HG03175 (cell line): ENCODE measurements around the gene ADAMTS17.
"Not testable (repeated sequence)": the region's sequence is repeated elsewhere in the genome, so short reads cannot be mapped to it uniquely, and the experiment has no call there.

ENCODE experiments used
- ATAC-seq: cut with Tn5 transposase; IDR thresholded peaks from one replicate; pipeline ENCODE4 v1.9.1; 2021; ENCODE audit warnings: mild to moderate bottlenecking, moderate library complexity; ENCODE audit not compliant: unreplicated experiment

The ADAMTS17 gene

DNA sequence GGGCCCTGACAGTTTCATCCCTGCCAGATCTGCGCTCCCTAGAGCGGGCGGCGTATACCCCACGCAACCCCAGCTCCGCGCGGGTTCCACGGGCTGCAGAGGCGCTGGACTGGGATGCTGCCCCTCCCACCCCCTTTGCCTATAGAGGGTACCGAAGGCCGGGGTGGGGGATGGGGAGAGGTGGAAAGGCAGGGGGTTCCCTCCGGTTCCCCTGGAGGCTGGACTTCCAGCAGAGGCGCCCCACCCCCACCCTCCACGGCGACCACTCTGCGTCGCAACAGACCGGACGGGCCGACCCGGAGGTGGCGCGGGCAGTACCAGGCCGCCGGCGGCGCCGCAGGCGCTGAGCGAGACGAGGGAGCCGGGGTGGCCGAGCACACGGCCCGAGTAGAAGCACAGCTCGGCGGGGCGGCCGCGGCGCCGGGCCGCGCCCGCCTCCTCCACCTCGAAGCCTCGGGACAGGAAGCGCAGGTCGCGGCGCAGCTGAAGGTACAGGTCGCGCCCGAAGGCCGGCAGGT is 995 bp downstream of the ADAMTS17 start:
- ATAC-seq = no peak

GRCh38 chr15:100339999-100340398 is 1.8 kb downstream of the ADAMTS17 start:
- no peak for ATAC-seq

DNA sequence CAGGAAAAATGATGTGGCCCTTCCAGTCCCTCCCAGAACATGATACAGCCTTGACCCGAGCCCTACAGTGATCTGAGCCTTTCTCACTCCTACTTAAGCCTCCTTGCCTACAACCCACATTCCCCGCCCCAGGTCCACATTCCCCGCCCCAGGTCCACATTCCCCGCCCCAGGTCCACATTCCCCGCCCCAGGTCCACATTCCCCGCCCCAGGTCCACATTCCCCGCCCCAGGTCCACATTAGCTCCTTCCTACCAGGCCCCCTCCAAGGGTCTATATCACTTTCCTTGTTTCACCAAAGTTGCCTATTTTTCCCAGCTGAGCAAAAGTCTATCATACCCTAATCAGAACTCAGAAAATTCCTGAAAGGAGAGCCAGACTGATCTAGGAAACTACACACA is 2.3 kb downstream of the ADAMTS17 start:
- not testable (repeated sequence) for ATAC-seq

DNA sequence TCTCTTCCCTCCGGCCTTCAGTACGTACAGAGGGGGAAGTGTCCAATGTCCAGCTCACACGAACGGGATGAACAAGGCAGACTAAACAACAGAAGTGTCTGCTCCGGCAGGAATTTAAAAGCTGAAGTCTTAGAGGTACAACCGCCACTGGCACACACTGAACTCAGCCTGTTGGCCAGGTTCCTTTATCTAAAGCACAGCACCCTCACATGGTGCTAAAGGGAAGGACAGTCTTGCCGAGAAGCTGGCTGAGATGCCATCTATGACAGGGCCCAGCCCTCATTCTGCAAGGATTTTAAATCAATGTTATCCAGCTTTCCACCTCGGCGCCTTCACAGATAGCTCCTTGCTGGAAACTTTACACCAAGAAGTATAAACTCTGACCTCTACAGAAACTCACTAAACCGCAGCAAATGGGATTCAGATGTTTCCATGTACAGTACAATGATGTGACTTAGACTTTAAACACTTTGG is 2.8 kb downstream of the ADAMTS17 start:
- ATAC-seq = no peak

DNA sequence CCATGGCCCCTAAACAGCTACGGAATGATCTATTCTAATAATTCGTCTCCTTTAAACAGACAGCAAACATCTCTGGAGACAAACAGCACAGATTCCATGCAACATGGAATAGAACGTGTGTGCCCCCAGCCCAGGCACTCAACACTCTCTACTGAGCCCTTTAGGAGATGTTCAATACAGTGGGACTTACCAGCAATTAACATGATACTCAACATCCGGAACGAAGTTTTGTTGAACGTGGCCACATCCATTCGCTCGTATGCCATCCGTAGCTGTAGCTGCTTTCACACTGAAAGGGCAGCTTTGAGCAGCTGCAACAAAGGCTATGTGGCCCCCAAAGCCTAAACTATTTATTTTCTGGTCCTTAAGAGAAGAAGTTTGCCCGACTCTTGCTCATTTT is 3.5 kb downstream of the ADAMTS17 start:
- ATAC-seq = no peak

- ATAC-seq = no peak
These were observed 4.4 kb downstream of the ADAMTS17 start for GRCh38 chr15:100337096-100338044.

- ATAC-seq = no peak
These were observed 5.7 kb downstream of the ADAMTS17 start for GRCh38 chr15:100336061-100336460.

- ATAC-seq = no peak
These were observed 6.3 kb downstream of the ADAMTS17 start for GRCh38 chr15:100335335-100335999.

- ATAC-seq = no peak
These were observed 6.9 kb downstream of the ADAMTS17 start for GRCh38 chr15:100334905-100335304.

GRCh38 chr15:100334456-100334855 is 7.3 kb downstream of the ADAMTS17 start:
- ATAC-seq = no peak

DNA sequence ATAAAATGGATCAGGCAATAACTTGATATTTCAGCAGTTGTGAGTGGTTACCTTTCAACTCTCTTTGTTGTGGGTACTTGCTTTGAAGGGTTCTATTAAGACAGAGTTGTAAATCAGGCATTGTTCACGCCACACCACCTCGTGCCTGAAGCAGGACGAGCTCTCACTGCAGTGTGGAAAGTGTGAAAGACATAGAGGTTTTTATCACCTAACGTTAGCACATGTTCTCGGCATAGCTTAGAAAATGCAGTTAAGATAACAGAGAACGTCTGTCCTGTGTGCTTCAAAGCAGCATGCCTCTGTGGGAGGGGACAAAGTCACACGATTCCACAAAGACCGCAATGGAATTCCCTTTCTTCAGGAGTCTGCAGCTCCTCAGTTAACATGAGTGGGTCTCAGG is 7.8 kb downstream of the ADAMTS17 start:
- ATAC-seq = no peak

DNA sequence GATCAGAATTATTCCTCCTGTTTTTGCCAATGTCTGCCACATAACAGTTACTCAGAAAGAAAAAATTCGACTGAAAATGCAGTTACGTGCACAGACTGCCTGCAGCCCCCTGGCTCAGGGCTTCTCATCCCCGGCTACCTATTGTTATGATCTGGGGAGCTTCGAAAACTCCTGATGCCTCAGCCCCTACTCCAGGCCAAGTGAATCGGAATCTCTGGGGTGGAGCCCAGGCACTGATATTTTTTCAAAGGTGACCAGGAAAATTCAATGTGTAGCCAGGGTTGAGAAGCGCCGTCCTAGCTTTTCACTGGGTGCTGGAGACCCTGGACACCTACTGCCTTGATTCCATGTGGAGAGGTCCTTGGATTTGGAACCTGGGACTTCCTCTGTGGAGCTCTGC is 8.5 kb downstream of the ADAMTS17 start:
- no peak for ATAC-seq

GRCh38 chr15:100332721-100333120 is 9.1 kb downstream of the ADAMTS17 start:
- no peak for ATAC-seq

- no peak for ATAC-seq
These were observed 9.5 kb downstream of the ADAMTS17 start for GRCh38 chr15:100332231-100332630.

GRCh38 chr15:100330629-100331215 is 11.1 kb downstream of the ADAMTS17 start:
- no peak for ATAC-seq

- no peak for ATAC-seq
These were observed 11.6 kb downstream of the ADAMTS17 start for GRCh38 chr15:100330221-100330620.

GRCh38 chr15:100328796-100329195 is 13.0 kb downstream of the ADAMTS17 start:
- no peak for ATAC-seq

DNA sequence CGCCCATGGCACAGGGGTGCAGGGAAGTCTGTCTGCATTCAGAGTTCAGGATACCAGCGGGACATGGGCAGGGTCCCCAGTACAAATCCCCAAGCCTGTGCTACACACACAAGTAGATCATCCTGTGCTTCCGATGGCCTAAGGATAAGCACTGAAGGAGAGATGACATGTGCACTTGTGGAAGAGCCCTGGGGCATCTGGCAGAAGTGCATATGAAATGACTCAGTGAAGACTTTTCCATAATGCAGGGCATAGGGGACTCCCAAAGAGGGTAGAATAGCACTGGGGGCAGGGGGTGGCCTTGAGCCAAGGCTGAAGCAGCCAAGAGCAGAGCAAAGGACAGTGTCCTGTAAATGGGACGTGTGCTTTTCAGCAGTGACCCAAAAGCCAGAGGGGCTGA is 22.9 kb downstream of the ADAMTS17 start:
- no peak for ATAC-seq

GRCh38 chr15:100314809-100315400 is 26.9 kb downstream of the ADAMTS17 start:
- ATAC-seq = no peak

- ATAC-seq = no peak
These were observed 29.8 kb downstream of the ADAMTS17 start for GRCh38 chr15:100311833-100312476.
